Lung (tissue), 12 donors: Measurements from ENCODE around the gene COG6. TPM values are rescaled to one million over a fixed set of nuclear protein-coding genes. Genes with fewer than 3 reads are reported as not detected.

ENCODE experiments used
- ATAC-seq: fragments of 200-7000 bp; cut with Tn5 transposase; one replicate; pipeline ENCODE4 v1.9.1; 2020; ENCODE audit warnings: moderate number of reproducible peaks; ENCODE audit not compliant: insufficient read depth, low FRiP score
- DNase-seq, 3 donors: peaks; one replicate each; pipeline ENCODE4 v3.0.0-alpha.2; 2013 to 2017
- H3K27ac ChIP-seq, 2 donors: one replicate each; pipeline ENCODE4 v1.5.1; 2013; ENCODE audit warnings: mild to moderate bottlenecking in 2 of 2, moderate library complexity in 2 of 2, control low read depth in 1 of 2, inconsistent platforms in 1 of 2, low read depth in 1 of 2, low read length in 1 of 2
- H3K27me3 ChIP-seq, 3 donors: one replicate each; pipeline ENCODE4 v1.5.1; 2013; ENCODE audit warnings: low read length in 2 of 3; ENCODE audit not compliant: control insufficient read depth in 3 of 3, insufficient read depth in 3 of 3
- H3K36me3 ChIP-seq, 4 donors: one replicate each; pipeline ENCODE4 v1.5.1; 2013; ENCODE audit warnings: low read length in 4 of 4, mild to moderate bottlenecking in 1 of 4, moderate library complexity in 1 of 4; ENCODE audit not compliant: control insufficient read depth in 4 of 4, insufficient read depth in 4 of 4
- H3K4me1 ChIP-seq, 5 donors: one replicate each; pipeline ENCODE4 v1.5.1; 2013; ENCODE audit warnings: low read length in 5 of 5, mild to moderate bottlenecking in 2 of 5, moderate library complexity in 1 of 5; ENCODE audit not compliant: control insufficient read depth in 5 of 5, insufficient read depth in 5 of 5
- H3K4me3 ChIP-seq: one replicate; pipeline ENCODE4 v1.5.1; 2013; ENCODE audit warnings: mild to moderate bottlenecking, control low read depth, moderate library complexity
- H3K9ac ChIP-seq, 2 donors: one replicate each; pipeline ENCODE4 v1.5.1; 2013; ENCODE audit warnings: low read length in 2 of 2, control low read depth in 1 of 2; ENCODE audit not compliant: insufficient read depth in 1 of 2
- H3K9me3 ChIP-seq, 4 donors: one replicate each; pipeline ENCODE4 v1.5.1; 2013; ENCODE audit warnings: low read length in 3 of 4, mild to moderate bottlenecking in 1 of 4, moderate library complexity in 1 of 4; ENCODE audit not compliant: control insufficient read depth in 4 of 4, insufficient read depth in 3 of 4
- CTCF ChIP-seq: IDR thresholded peaks from 2 replicates; pipeline ENCODE4 v1.5.1; 2012; ENCODE audit warnings: mild to moderate bottlenecking; ENCODE audit errors: control extremely low read depth, extremely low read depth
- WGBS, 2 donors: extraction: QIAGEN DNeasy Blood & Tissue Kit; methylation state at CpG; one replicate each; pipeline ENCODE4 v1.1.7; 2013; 5-methylcytosine and 5-hydroxymethylcytosine counted together
- polyA plus RNA-seq, 2 donors: library from polyadenylated mRNA; stranded (reverse); fragments of 200-250 nt; gene quantifications; one replicate each; pipeline ENCODE4 v1.2.1, GENCODE V29; 2013
- total RNA-seq, 2 donors: library from RNA; depleted of rRNA in 1 of 2; stranded (reverse); fragments of >200 nt in 1 of 2; gene quantifications; one replicate each; pipeline ENCODE4 v1.2.1, GENCODE V29; 2014 to 2021
- donor health status: control.
- donor health status: control.
- donor health status: Bipolar disorder and iron deficiency.
- donor health status: healthy.
- donor health status: DM: yes; HTN: yes; CAD: no.

Gene COG6
- total and polyA plus RNA-seq, 4 donors, result 7.0 to 66.1 (median 17.8) TPM

DNA sequence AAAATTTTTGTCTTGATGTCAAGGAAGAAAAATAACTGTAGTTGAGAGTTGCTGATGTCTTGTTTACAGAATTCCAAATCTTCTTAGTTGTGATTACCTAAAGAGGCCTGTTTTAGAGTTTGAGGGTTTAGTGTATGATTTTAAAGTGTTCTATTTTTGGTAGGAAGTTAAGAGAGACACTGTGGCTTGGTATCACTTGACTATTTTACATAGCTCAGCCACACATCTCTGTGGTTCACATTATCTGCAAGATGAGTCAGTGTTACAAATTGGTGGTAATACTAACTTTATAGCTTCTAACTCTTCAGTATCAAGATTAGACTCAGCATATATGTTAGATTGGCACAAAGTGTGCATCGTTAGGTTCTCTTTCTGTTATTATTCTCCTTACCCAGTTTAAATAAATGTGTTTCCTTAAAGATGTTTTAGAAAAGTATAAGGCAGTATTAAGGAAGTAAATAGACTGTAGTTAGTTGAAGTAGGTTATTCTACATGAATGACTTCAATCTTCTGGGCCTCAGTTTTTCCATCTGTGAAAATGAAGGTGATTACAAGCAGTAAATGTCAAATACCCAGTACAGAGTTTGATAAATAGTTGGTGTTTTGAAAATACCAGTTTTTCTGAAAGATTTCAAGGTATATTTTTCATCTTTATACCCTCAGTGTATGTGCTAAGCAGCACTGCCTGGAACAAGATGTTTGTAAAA is 33.4 kb downstream of the COG6 start:
- ATAC-seq, result no peak

GRCh38 chr13:39692660-39693438 is 37.4 kb downstream of the COG6 start:
- Histone ChIP-seq H3K27ac (no peak overlapping the region), H3K9ac (no peak overlapping the region), H3K9me3 (no peaks in the 10 kb centered on the region), H3K36me3 (peaks cover 1 to 15% (median 4%) of the 10 kb centered on the region in 4 donors), H3K4me3 (no peak overlapping the region), H3K27me3 (no peaks in the 10 kb centered on the region), H3K4me1 (peaks cover 0 to 9% (median 0%) of the 10 kb centered on the region in 5 donors)
- 73 to 85% methylated on average over 4 of the region's 4 CpGs for whole genome bisulfite sequencing, 2 donors
- TF ChIP-seq CTCF, result no peak
- ATAC-seq (no peak), DNase-seq (peak; percentile 15 to 70 (median 53))

More for the DNA sequence above, 33.4 kb downstream of the COG6 start:
- Histone ChIP-seq H3K9ac (no peak overlapping the region), H3K4me1 (peaks cover 0 to 9% (median 0%) of the 10 kb centered on the region in 5 donors), H3K27me3 (no peaks in the 10 kb centered on the region), H3K9me3 (no peaks in the 10 kb centered on the region), H3K36me3 (peaks cover 0 to 18% (median 3%) of the 10 kb centered on the region in 4 donors), H3K27ac (no peak overlapping the region), H3K4me3 (no peak overlapping the region)
- no peak for DNase-seq
- no peak for TF ChIP-seq CTCF
- 86% methylated on average over 1 of the region's 1 CpG for WGBS, 2 donors

DNA sequence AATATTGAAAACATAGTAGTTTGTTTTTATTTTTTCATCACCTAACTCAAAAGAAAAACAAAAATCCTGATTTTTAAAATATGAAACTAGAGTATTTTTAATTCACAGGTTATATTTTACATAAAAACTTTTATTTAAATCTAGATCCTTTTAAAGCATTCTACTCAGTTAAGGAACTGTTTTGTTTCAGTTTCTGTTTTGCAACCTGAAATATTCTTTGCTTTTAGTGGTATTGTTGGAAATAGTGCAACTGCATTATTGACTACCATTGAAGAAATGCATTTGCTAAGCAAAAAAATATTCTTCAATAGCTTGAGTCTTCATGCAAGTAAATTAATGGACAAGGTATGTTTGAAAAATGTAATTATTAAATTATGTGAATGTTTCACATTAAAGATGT is 43.8 kb downstream of the COG6 start:
- Histone ChIP-seq H3K36me3 (peaks cover 1 to 8% (median 3%) of the 10 kb centered on the region in 4 donors), H3K27me3 (no peaks in the 10 kb centered on the region), H3K4me1 (no peaks in the 10 kb centered on the region), H3K27ac (no peak overlapping the region), H3K9me3 (no peaks in the 10 kb centered on the region), H3K4me3 (no peak overlapping the region), H3K9ac (no peak overlapping the region)
- ATAC-seq (no peak), DNase-seq (no peak)
- TF ChIP-seq CTCF, result no peak
